ENCODE results near the gene SNUPN.

The SNUPN gene

DNA sequence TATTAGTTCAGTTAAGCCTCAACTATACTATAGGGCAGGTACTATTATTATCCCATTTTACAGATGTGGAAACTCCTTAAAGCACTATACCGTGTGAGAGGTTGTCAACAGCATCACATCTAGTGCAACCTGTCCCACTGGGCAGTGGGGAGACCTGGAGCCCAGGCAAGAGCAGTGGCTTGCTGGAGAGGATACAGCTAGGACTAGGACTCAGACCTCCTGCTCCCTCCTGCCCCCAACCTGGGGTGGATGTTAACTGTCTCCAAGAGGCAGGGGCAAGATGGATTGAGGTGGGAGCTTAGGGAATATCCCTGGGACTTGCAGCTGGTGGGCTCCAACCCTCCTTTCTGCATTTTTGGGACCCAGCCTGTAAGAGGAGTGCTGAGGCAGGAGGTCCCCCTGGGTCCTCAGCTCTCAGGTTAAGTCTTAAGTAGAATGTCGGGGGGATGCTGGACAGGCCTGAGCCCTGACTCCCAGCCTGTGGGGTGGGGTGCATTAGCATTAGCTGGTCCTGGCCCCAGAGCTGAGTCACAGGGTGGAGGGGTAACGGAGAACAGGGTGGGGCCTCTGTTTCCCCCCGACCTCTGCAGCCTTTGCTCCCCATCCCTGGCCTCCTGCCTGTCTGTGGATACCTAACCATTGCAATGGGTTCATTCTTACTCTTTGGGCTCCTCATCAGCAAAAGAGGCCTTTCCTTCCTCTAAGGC lies 28.8 kb upstream of the SNUPN start:
- no peak for DNase-seq (ENCODE audit: low read depth)

DNA sequence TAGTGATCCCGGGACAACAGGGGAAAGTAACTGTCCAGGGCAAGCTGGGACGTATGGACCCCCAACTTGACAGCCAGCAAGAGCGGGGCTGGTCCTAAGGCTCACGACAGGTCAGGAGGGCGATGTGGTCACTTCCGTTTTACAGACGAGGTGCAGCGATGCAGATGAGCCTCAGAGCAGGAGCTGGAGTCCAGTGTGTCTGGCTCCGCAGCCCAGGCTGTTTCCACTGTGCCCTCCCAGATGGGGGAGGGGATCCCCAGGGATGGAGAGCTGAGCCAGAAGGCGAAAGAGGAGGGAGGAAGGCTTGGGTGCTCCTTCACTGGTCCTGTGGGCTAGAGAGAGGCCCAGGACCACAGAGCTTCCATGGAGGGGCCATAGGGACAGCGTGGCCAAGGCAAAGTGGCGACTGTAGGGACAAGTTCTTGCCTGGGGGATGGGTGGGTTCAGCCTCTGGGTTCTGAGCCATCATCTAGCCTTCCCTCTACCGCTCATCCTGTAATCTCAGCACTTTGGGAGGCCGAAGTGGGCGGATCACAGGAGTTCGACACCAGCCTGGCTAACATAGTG lies 27.9 kb upstream of the SNUPN start:
- DNase-seq (ENCODE audit: low read depth): no peak

DNA sequence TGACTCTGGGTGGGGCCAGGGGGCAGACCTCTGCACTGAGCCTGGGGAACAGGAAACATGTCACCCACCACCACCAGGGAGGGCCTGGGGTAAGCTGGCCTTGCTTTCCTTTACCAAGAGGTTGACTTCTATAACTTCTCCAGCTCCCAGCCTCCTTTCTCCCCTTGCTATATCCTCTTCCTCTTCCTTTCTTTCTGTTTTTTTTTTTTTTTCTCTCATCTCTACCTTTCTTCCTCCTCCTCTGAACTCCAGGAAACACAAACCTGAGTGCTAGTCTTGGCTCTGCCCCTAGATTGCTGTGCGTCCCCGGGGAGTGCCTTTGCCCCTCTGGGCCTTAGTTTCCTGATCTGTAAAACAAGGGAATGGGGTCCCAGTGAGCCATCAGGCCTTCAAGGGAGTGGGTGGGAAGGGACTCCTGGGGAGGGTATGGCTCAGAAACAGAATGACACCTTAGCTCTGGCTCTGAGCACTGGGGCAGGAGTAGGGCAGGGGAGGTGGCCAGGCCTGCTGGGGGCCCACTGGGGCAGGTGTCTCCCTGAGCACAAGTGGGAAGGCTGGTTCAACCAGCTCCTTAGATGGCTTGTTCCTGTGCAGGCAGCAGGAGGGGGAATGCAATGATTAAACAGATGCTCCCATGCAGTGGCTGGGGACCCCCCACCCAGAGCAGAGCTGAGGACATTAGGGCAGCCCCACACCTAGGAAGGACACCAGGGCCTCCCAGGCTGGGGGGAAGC lies 26.5 kb upstream of the SNUPN start:
- DNase-seq (ENCODE audit: low read depth): no peak

DNA sequence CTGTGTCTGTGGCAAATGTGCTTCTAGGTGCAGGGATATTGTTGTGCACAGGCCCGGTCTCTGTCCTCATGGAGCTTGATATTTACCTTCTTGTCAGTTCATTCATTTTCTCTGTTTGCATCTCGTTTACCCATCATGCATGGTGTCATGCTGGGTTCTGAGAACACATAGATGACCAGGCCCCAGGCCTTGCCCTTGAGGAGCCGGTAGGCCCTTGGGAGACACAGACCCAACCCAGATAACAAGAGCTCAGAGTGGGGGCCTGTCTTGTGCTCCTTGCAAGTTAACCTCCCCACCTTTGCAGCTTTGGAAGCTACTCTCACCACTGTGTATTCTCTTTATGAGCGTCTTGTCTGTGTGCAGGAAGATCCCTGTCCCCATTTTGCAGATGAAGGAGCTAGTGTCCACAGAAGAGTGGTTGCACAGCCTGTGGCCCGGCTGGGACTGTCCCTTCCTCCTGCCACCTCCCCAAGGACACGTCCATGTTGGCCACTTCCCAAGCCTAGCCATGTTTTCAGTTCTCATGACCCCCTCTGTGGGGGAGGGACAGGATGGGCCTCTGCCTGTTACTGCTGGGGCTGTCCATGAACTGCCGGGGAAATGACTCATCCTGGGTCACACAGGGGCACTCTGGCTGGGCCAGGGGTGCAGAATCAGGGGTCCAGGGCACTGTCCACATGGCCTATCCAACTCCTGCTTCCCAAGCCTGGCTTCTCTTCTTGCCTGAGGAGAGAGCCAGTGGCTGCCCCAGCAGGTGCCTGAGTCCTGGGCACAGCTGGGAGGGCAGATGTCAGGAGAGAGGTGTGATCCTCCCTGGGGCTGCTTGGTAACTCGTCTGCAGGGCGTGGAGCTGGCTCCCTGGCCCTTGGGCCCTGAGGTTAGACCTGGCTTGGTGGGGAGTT lies 25.6 kb upstream of the SNUPN start:
- DNase-seq (ENCODE audit: low read depth): no peak

DNA sequence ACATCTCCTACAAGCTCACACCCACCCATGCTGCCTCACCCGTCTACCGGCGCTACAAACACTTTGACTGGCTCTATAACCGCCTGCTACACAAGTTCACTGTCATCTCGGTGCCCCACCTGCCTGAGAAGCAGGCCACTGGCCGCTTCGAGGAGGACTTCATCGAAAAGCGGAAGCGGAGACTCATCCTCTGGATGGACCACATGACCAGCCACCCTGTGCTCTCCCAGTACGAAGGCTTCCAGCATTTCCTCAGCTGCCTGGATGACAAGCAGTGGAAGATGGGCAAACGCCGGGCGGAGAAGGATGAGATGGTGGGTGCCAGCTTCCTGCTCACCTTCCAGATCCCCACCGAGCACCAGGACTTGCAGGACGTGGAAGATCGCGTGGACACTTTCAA lies 24.3 kb upstream of the SNUPN start:
- DNase-seq (ENCODE audit: low read depth): no peak

DNA sequence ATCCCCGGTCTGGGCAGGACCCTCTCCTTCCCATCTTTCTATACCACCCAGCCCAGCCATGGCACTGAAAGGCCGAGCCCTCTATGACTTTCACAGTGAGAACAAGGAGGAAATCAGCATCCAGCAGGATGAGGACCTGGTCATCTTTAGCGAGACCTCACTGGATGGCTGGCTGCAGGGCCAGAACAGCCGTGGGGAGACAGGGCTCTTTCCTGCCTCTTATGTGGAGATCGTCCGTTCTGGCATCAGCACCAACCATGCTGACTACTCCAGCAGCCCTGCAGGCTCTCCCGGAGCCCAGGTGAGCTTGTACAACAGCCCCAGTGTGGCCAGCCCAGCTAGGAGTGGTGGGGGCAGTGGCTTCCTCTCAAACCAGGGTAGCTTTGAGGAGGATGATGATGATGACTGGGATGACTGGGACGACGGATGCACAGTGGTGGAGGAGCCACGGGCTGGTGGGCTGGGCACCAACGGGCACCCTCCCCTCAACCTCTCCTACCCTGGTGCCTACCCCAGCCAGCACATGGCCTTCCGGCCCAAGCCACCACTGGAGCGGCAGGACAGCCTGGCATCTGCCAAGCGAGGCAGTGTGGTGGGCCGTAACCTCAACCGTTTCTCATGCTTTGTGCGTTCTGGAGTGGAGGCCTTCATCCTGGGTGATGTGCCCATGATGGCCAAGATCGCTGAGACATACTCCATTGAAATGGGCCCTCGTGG lies 23.7 kb upstream of the SNUPN start:
- no peak for DNase-seq (ENCODE audit: low read depth)

DNA sequence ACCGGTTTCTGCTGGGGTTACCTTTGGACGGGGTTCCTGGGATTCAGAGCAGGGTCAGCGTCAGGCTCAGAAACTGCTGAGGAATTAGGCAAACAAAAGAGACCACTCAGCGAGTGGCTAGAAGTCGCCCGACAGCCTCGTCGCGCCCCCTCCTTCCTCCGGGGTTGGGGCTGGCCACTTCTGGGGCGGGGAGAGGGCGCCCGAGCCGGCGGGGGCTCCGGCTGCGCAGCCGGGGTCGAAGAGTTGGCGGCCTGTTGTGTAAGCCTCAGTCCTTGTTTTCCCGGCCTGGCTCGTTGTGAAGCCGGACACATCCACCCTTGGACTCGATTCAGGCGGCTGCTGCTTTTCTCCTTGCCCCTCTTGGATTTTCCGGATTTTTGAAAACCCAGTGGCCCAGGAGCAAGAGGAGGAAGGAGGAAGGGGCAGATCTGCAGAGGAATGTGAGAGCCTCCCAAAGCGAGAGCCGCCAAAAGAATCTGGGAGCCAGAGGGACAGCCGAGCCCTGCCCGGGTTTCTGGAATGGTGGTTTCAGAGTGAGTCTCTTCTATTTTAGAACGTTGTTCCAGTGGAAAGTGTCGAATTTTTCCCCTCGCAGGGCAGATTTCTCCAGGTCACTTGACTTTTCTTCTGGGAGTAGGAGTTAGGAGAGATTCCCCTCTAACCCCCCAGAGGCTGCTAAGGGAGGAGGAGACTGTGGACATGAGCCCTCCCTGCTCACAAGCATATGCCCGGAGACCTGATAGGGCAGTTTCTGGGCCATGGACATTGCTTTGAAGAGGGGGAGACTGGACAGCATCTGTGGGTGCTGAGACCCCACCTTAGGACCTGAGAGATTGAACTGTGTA lies 22.9 kb upstream of the SNUPN start:
- DNase-seq (ENCODE audit: low read depth): no peak

DNA sequence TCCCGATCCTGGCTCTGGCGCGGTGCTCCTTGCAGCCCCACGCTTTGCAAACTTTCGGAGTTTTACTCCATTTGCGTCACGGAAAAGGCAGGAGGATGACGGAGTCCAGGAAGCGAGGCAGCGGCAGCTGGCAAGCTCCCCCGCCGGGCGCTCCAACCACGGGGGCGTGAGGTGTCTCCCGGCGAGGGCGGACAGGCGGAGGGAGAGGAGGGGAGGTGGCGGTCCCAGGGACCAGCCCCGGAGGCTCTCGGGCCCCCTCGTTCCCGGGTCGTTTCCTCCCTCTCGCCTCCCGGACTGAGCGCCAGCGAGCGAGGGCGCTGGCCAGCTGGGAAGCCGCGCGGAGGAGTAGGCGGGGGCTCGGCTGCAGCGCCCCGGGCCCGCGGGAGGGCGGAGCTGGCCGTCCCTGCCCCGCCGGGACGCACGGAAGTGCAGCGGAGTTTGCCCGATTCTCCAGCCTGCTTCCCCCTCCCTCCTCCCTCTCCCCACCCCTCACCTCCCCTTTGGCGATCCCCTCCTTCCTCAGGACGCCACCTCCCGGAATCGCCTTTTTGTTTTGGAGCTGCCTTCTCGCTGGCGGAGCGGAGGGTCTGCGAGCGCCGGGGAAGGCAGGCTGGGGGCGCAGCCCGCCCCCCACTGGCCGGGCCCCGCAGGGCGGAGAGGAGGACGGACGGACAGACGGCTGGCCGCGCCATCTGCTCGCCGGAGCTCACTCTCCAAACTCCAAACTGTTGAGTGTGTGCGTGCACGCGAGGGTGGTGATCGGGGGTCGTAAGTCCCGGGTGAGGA lies 22.0 kb upstream of the SNUPN start, which contains the start of gene SNX33:
Gene SNX33 (plus strand): TSS at position 543 of the 786 bp plus-strand sequence. CDS start 1,191 bp downstream, outside the sequence.
- no peak for DNase-seq (ENCODE audit: low read depth)

DNA sequence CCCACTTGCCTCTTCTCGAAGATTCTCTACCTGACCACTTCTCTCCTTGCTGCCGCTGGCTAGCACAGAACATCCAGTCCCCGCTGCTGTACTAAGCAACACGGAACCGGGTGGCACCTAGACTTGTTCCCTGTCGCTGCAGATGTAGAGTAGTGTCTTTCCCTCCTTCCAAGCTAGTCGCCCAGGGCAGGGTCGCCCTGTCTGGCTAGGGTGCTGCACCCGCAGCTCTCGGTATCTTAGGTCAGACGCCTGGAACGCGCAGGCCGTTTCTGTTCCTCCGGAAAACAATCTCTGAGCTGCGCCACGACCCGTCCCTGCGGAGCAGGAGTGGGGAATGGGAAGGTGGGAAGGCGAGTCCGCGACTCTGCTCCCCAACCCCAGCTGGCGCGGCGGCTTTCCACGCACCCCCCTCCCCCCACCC lies 21.4 kb upstream of the SNUPN start:
- no peak for DNase-seq (ENCODE audit: low read depth)

DNA sequence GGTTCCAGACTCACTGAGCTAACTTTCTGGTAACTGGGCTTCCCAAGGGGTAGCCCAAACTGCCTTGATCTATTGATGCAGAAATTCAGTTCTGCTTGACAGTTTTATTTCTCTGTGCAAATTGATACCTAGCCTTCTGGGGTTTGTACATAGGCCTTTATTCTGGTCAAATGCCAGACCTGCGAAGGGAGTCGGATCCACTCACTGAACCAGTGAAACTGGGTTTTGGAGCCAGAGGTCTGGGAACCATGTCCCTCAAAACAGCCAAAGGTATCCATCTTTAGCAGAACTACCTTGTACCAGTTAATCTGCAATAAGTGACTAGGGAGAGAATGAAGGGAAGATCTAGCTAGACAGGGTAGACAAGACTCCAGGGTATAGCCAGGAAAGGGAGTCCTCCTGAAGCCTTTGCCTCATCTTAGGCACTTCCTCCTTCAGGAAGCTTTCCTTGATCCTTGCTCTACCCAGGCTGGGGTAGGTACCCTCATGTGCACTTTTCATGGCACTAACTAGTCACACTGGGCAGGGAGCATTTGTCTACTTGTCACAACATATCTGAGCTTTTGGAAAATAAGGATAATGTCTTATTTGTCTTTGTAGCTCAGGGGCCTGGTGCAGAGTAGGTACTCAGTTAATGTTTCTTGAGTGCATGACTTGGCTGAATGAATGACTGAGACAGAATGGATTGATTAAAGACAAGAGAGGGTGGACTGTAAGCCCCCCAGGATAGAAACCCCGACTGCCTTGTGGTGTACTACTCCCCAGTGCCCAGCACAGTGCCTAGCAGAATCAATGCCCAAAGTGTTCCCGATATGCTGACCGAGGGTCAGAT lies 20.8 kb upstream of the SNUPN start:
- no peak for DNase-seq (ENCODE audit: low read depth)

DNA sequence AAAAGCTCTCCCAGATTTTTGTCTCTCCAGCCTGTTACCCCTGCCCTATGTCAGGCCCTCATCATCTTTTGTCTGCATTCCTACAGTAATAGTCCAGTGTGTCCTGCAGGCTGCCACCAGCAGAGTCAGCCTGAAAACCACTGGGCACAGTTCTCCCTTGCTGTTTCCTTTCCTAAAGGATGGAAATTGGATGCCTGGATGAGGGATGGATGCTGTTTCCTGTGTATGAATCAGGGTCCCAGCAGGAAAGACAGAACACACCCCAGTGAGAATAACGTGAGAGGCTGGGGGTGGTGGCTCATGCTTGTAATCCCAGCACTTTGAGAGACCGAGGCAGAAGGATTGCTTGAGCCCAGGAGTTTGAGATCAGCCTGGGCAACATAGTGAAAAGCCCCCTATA lies 18.9 kb upstream of the SNUPN start:
- no peak for DNase-seq (ENCODE audit: low read depth)

DNA sequence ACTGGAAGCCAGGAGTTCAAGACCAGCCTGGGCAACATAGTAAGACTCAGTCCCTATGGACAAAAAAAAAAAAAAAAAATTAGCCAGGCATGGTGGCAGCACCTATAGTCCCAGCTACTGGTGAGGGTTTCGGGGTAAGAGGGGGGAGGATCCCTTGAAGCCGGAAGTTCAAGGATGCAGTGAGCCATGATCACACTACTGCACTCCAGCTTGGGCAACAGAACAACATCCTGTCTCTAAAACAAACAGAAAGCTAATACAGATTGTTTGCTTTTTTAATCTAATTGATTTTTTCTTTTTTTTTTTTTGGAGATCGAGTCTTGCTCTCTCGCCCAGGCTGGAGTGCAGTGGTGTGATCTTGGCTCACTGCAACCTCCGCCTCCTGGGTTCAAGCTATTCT lies 16.1 kb upstream of the SNUPN start:
- DNase-seq (ENCODE audit: low read depth): no peak

DNA sequence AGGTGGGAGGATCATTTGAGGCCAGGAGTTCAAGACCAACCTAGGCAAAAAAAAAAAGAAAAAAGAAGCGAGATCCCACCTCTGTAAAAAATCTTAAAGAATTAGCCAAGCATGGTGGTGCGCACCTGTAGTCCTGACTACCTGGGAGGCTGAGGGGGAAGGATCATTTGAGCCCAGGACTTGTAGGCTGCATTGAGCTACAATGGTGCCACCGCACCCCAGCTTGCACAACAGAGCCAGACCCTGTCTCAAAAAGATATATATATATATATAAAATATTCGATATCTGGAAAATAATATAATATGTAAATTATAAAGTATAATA lies 15.6 kb upstream of the SNUPN start:
- DNase-seq (ENCODE audit: low read depth): no peak

DNA sequence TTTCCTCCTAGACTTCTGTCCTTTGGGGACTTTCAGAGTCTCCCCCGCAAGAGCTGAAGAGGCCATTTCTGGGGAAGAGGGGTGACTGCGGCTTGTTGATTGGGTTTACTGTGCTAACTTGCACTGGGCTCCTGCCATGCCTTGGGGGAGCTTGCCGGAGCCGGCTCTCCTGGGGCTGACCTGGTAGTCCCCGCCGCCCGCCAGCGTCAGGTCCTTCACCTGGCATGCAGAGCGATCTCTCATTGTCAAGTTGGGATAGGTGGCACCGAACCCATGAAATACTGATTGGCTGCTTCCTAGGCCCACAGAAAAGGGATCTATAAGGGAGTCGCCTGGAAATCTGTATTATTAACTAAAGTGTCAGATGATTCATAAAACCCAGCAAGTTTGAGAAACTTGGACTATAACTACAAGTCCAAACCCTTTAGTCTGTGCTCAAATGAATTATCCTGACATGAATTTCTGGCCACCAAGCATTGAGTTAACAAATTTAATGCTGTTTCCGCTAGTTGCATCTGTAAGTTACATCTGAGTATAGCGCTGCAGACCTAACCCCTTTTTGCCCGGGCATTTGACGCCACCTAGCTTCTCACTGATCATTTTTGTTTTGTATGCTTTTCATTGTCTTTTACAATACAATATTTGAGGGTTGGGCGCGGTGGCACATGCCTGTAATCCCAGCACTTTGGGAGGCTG lies 15.1 kb upstream of the SNUPN start:
- peak; percentile 21 for DNase-seq (ENCODE audit: low read depth)

DNA sequence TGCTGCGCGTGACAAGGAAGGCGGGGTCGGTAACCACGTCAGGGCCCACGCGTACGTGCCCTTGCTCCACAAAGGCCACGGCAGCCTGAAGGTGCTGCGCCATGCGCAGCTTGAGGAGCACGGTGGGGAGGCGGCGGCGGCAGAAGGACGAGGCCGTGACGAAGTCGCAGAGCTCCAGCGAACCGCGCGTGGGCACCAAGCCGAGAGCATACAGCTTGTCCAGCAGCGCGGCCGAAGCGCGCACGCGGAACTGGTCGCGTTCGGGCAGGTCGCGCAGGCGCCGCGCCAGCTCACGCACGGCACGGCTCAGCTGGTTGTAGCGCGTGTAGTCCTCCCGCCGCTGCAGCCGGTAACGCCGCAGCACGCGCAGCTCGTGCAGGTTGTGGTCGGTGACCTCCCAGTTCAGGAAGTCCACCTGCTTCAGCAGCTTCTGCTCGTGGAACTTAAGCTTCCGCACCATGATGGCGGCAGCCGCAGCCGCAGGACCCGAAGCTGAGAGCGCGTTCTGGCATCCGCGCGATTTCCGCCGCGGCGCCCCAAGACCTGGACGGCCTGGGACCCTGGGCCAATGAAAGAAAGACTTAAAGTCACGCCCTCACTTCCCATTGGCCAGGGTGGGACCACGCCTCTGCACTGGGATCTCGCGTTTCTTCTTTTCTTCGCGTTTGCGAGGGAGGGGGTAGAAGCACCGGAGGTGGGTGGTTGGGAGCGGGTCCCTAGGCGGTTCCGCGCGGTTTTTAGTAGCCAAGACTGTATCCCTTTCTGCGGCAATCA lies 14.4 kb upstream of the SNUPN start, which contains the start of gene IMP3:
Gene IMP3 (minus strand): TSS at position 516 of the 774 bp plus-strand sequence. CDS start 56 bp downstream, at position 460.
- peak; percentile 73 for DNase-seq (ENCODE audit: low read depth)

DNA sequence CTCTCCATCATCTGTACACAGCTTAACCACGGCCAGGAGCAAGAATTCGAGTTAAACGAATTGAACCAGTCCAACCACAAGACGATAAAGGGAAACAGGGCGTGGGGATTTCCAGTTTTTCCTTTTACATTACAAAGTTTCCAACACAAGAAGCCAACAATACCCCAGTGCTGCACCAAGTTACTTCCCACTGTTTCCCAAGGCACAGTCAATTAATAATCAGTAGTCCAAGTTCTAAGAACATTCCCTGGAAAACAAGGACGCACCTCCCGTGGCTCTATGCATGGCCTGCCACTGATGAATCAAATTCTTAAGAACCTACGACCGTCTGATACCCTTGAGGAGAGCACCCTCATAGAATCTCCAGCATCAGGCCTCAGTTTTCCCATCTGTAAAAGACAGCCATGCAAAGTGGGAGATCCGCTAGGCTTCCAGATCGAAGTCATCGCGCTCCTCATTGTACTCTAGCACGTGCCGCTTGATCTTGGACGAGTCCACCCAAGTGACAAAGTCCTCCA lies 13.7 kb upstream of the SNUPN start:
- no peak for DNase-seq (ENCODE audit: low read depth)
